ENCODE data around the gene OXSM.

Gene OXSM

DNA sequence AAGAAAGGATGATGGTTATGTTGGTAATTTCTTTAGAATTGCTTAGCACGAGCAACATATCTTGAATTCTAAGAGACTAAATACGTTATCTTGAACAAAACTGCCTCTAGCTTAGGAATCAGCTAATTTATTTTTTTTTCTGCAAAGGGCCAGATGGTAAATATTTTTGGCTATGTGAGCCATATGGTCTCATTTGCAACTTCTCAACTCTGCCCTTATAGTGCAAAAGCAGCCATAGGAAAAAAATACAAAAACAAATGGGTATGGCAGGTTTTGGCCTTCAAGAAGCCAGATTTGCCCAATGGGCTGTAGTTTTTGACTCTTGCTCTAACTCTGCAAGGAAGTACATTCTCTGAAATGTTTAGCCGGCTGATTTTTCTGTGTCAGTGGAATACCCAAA, 11.9 kb downstream of the OXSM start:
- no peak overlapping the region for H3K4me3 ChIP-seq (ENCODE audit: low read depth, low read length)

DNA sequence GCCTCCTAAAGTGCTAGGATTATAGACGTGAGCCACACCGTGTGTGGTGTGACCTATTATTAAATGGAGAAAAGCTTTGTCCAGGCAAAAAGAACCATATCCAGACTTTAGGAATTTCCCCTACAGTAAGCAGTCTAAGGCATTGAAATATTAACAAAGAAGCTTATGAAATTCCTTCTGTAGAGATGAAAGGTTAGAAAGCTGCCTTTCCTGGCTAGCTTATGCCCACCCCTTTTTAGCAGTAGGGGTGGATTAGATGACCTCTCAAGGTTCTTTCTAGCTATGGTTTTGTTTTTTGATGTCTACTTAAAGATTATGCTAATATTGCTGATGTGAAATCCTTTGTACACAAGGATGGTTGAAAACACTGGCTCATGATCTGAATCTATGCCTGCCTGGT, 13.9 kb downstream of the OXSM start:
- no peak overlapping the region for H3K4me3 ChIP-seq (ENCODE audit: low read depth, low read length)

DNA sequence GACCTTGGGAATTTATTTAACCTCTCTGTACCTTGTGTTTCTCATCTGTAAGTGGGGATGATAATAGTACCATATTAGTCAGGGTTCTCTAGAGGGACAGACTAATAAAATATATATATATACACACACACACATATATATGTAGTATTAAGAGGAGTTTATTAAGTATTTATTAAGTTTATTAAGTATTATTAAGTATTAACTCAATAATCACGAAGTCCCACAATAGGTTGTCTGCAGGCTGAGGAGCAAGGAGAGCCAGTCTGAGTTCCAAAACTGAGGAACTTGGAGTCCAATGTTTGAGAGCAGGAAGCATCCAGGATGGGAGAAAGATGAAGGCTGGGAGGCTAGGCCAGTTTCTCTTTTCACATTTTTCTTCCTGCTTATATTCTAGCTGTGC, 14.8 kb downstream of the OXSM start:
- H3K4me3 ChIP-seq (ENCODE audit: low read depth, low read length): no peak overlapping the region

DNA sequence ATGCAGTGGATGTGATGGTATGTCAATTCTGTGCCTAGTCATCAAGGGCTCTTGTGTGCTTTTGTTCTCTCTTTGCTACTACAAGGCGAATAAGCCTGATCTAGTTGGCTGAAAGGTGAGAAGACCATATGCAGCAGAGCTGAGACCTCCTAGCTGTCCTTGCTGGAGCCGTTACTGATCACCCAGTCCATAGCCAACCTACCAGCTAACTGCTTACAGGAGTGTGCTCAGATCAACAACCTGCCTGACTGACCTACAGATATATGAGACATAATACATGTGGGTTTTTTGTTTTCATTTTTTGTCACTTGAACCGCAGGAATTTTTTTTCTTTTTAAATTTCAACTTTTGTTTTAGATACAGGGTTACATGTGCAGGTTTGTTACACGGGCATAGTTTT, 22.8 kb downstream of the OXSM start:
- H3K4me3 ChIP-seq (ENCODE audit: low read depth, low read length): no peak overlapping the region

DNA sequence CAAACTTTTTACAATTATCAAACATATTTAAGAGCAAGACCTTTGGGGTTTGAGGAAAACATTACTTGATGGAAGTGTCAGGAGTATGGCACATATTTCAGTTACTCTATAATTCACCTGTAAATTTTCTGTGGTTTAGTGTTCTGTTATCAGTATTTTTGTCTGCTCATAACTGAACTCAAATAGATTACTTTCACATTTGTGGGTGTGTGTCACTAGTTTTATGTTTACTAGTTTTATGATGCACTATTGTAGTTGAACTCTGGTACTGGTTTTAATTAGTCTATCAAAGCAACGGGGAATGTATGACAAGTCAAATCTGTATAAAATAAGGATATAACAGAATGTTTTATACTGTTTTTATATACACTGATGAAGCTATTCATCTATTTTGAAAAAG, 27.2 kb downstream of the OXSM start:
- no peak overlapping the region for H3K4me3 ChIP-seq (ENCODE audit: low read depth, low read length)

DNA sequence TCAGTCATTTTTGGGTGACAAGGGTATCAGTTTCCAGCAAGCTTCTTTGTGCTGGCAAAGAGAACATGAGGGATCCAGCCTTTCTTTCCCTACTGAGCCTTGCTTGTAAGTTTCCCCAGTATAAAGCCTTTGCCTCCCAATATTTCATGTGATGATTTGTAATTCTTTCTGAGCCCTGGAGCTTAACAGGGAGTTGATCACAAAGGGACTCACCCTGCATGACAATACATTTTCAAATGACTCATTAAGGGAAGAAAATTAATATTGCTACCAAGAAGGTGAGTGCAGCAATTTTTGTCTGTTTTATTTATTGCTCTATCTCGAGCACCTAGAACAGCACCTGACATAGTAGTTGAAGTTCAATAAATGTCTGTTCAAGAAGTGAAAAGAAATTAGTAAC, 27.7 kb downstream of the OXSM start:
- no peak overlapping the region for H3K4me3 ChIP-seq (ENCODE audit: low read depth, low read length)

DNA sequence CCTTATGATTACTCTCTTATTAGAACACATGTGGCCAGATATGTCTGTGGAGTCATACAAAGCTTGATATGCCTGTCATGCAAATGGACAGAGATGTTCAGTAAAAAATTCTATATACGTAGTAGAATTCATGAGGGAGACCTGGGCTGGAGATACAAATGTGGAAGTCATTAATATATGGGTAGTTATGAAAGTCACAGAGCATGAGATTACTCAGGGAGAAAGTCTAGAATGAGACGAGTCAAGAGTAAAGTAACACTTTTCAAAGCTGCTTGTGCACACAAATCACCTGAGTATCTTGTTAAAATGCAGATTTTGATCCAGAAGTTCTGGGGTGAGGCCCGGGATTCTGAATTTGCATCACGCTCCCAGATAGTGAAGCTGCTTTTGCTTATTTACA, 28.4 kb downstream of the OXSM start:
- no peak overlapping the region for H3K4me3 ChIP-seq (ENCODE audit: low read depth, low read length)

DNA sequence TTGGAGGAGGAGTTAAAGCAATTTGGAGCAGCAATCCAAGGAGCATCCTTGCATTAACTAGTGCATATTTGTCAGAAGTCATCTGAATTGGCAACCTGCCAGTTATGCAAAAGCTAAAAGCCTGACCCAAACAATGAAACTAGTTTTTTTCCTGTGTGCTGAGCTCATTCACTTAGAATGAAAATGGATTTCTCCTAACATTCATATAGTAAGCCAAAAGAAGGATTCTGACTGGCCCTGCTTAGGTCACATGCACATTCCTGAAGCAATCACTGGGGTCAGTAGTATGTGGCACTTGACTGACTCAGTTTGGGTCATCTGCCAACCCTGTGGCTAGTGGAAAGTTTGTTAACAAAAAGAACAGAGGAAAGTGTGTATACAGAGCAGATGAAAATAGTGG, 30.5 kb downstream of the OXSM start:
- no peak overlapping the region for H3K4me3 ChIP-seq (ENCODE audit: low read depth, low read length)

DNA sequence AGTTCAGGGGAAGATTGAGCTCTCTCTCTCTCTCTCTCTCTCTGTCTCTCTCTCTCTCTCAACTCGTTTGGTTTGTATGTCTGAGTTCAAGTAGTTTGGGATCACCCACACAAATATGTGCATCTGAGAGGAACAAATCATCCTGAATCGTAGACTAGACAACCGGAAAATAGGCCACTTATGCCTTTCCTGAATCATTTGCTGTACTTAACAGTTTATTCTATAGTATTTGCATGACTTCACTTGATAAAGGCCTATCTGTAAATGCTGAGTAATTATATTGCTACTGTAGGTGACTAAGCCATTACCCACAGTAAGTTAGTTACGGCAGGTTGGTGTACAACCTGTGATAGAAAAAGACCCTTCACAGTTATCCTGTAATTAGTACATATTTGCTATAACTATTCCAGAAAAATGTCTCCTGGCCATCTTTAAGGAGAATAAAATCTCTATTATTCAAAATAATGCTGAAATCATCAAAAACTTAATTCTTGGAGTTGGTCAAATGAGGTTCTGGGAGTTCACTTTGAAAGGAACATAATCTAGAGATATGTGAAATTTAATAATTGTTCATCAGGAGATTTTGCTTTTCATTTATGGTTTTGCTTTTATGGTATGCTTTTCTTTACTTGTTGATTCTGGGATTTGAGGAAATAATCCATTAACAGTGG, 31.1 kb downstream of the OXSM start:
- no peak overlapping the region for H3K4me3 ChIP-seq (ENCODE audit: low read depth, low read length)

DNA sequence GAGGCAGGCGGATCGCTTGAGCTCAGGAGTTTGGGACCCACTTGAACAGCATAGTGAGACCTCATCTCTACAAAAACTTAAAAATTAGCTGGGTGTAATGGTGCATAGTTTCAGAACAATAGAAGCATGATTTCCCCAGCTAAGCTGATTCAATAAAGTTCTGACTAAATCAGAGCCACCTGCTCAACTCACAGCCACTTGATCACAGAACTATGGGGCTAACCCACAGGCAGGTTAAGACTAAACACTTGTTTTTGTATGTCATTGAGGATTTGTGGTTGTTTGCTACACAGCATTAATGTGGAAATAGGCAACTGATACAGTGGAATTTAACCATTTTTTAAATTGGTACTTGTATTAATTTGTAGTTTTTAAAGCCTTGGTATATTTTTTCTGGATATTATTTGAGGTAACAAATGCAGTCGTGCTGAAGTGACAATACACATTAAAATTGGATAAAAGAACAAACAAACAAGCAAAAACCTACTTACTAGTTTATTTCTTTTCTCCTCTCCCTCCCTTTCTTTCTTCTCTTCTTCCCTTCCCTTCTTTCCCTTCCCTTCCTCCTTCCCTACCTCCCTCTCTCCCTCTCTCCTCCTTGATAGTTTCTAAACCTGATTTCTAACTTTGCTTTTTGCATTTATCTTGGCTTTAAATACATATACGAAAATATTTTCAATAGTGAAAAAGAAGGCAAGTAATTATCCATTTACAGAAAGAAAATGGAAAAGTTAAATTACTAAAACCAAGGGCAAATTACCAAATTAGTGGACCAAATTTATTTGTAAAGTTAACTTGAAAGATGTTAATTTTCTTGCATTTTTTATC, 32.1 kb downstream of the OXSM start:
- H3K4me3 ChIP-seq (ENCODE audit: low read depth, low read length): no peak overlapping the region

DNA sequence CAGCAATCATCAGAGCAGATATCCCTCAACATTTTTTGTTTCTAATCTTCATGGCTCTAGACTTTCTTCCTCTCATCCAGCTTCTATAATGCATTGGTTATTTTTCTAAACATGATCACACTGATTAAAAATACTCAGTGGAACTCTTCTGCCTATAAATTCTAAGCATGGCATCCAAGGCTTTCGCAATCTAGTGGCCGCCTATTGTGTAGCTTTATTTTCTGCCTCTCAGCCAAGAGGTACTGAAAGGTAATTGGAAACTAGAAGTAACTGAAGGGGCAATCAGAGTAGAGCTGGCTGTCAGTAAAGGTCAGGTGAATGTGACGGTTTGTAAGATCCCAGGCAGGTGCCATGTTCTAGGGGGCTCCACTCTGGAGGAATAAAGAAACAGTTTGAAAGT, 33.4 kb downstream of the OXSM start:
- H3K4me3 ChIP-seq (ENCODE audit: low read depth, low read length): no peak overlapping the region

DNA sequence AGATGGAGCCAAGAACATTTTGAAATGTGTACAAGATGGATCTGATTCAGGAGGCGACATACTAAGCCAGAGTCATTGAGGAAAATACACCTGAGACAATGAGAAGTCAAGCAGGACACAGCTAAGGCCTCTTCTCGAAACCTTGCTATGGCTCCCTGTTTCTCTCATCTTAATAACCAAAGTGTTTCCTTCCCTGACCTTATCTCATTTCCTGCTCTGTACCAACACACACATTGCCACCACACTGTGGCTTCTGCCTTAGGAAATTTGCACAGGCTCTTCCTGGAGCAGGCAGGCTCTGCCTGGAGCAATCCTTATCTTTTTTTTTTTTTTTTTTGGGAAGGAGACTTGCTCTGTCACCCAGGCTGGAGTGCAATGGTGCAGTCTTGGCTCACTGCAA, 36.6 kb downstream of the OXSM start:
- no peak overlapping the region for H3K4me3 ChIP-seq (ENCODE audit: low read depth, low read length)

DNA sequence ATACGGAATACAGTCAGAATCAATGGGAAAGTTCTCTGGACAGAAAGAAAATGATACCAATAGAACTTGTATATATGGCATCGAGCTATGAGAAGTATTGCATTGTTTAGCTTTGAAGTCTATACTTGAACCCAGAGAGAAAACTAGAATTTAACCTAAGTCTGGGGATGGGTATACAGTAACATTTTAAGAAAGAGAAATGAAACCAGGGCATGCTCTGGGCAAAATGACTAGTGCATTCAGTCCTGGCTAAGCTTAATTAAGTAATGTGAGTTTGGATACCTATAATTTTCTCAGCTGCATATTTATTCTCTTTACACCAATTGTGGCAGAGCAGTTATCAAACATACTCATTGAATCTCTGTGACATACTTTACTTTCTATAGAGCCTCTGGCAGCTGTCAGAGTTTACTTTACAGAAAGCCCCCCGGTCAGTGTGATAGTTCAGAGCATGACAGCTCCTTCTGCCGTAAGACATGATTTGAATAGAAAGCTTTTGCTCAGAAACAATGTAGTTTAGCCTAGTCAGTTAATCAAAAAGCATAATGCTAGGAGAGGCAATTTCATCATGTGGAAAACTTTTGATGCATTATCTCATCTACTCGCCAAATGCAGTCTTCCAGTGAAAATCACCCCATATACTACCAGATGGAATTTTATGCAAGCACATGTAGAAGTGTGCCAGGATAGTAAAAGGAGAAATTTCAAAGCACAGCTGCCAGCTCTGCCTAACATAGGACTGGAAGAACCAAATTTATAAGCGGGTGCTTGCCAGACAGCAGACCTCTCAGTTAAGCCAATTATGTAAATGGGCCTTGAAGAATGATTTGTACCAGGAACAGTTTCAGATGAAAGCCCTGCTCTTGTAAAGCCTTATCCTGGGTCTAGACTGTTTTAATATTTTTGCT, 40.7 kb downstream of the OXSM start:
- no peak overlapping the region for H3K4me3 ChIP-seq (ENCODE audit: low read depth, low read length)

DNA sequence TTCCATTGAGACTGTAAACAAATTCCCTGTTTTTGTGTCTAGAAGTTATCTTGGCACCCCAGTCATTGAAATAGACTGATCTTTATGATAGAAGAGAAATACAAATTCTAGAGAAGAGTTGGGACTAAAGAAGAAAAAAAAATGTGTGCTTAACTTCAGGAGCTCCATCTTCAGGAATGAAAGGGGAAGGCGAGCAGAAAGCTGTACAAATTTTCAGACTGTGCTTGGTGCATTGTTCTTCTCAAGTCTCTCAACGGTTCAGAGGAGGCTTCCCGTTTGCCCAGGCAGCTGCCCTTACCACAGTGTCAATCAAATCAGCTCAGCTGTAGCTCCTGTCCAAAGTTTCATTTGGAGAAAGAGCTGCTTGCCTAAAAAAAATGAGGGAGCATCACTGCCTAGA, 41.7 kb downstream of the OXSM start:
- no peak overlapping the region for H3K4me3 ChIP-seq (ENCODE audit: low read depth, low read length)

DNA sequence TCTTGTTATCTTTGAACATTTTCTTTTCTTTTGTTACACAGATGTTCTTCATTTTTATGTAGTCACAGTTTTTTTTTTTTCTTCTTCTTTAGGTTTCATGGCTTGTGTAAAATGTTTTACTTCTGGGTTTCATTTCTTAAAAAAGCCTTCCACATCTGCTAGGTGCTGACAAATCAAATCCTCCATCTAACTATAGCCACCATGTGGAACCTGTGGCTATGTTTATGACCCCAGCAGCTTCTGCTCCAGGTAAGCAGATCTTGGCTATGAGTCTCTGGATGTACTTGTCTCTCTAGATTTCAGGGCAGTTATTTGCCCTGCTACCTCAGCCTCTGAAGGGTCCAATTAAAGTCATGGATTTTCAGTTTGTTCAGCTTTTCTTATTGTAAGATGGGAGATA, 44.5 kb downstream of the OXSM start:
- no peak overlapping the region for H3K4me3 ChIP-seq (ENCODE audit: low read depth, low read length)

DNA sequence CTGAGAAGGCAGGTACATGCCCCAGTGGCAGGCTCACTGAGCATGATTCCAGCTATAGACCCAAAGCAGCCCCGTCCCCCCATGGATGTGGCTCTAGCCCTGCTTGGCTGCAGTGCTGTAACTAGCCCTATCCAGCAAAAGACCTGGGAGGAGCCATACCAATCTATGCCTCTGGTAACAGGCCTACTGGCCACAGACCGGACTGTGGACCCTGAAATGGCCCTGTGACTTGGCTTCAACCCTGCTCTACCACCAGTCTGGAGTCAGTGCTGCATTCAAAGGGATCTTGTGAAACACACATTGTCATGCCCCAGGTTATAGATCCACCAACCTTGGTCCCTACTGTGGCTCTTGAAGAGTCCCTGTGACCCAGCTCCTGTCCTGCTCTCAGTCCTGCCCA, 46.7 kb downstream of the OXSM start:
- H3K4me3 ChIP-seq (ENCODE audit: low read depth, low read length): no peak overlapping the region

DNA sequence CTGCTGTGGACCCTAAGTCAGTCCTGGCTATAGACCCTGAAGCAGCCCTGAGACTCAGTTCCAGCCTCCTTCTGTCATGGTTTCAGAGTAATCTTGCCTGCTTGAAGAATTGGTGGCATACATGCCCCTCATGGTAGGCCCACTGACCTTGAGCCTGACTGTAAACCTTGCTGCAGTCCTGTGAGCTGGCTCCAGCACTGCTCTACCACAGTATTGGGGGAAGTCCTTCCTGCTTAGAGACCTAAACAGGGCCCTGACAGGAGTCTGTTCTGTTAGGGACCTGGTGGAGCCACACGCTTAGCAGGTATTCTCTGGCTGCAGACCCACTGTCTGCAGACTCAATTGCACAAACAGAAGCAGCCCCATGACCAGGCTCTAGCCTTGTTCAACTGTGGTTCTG, 47.1 kb downstream of the OXSM start:
- no peak overlapping the region for H3K4me3 ChIP-seq (ENCODE audit: low read depth, low read length)

DNA sequence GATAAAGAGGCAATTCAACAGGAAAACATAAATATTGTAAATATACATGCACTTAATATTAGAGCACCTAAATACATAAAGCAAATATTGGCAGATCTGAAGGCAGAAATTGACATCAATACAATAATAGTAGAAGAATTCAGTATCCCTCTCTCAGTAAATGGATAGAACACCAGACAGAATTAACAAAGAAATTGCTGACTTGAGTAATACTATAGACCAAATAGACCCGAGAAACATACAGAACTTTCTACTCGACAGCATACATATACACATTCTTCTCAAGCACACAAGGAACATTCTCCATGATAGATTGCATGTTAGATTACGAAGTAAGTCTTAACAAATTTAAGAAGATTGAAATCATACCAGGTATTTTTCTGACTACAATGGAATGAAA, 50.2 kb downstream of the OXSM start:
- no peak overlapping the region for H3K4me3 ChIP-seq (ENCODE audit: low read depth, low read length)

DNA sequence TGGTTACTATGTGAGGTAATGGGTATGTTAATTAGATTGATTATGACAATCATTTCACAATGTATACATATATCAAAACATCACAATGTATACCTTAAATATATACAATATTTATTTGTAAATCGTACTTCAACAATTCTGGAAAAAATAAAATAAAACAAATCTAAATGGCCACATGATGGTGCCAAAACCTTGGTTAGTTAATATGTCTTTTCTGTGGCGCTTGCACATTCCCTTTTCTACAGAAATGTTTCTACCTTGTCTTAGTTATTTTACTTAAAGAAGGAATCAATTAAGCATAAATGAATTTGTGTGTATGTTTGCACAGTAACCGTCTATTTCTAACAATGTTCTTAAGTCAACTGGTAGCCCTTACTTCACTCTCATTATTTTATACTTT, 53.4 kb downstream of the OXSM start:
- no peak overlapping the region for H3K4me3 ChIP-seq (ENCODE audit: low read depth, low read length)
